HG03039 (cell line): ENCODE data around the gene TAAR1.
"Not testable (repeated sequence)": the region's sequence is repeated elsewhere in the genome, so short reads cannot be mapped to it uniquely, and the experiment has no call there.

Experiments used
- ATAC-seq: cut with Tn5 transposase; IDR thresholded peaks from one replicate; pipeline ENCODE4 v1.9.1; 2021; ENCODE audit warnings: mild to moderate bottlenecking, moderate library complexity; ENCODE audit not compliant: unreplicated experiment

The TAAR1 gene, protein sequence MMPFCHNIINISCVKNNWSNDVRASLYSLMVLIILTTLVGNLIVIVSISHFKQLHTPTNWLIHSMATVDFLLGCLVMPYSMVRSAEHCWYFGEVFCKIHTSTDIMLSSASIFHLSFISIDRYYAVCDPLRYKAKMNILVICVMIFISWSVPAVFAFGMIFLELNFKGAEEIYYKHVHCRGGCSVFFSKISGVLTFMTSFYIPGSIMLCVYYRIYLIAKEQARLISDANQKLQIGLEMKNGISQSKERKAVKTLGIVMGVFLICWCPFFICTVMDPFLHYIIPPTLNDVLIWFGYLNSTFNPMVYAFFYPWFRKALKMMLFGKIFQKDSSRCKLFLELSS

DNA sequence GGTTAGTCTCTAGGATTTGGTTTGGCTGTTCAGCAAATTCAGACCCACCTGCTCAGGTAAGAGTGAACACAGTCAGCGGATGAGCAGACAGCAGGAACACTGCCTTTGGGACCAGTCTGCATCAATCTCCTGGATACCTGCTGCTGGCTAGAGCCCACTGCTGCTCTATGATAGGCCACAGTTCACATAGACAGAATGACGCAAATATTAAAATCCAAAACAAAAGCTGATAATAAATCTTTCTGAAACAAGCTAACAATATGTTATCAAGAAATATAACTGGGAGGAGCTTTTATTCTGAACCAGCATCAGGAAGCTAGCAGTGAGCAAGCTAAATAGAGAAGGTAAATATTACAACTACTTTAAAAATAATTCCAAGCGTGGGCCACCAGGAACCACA lies at the start of gene TAAR1:
Gene TAAR1, minus strand, starts transcription at position 101 of the 400 bp plus-strand sequence. CDS start 13,179 bp downstream, outside the sequence.
- ATAC-seq: no peak

DNA sequence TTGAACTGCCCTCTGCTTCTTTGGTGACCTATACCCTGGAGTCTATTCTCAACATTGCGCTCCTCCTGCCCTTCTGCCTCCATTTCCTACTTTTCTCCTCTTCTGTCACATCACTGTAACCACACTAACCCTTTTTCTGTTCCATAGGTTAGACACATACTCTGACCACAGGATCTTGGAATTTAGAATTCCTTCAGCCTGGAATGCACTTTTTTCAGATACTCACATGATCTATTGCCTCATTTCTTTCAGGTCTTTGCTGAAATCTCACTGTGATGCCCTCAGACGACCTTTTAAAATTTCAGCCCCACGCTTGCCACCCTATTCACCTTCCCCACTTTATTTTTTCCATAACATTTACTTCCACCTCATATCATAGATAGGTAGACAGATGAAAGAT lies 49.8 kb upstream of the TAAR1 start:
- no peak for ATAC-seq

DNA sequence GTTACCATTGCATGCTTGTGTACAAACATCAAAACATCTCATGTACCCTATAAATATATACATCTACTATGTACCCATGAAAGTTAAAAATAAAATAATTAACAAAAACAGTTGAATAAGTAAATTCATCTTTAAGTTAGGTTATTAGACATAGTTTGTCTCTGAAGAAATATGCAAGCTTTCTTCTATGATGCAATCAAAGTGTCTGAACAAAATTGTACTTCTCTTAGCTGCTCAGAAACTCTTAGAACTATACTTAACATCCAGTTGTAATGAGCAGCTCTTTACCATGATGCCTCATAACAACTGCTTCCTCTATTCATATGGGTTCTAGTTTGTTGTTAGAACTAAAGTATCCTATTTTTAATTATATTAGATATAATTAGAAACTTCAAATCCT lies 49.0 kb upstream of the TAAR1 start:
- ATAC-seq: no peak

DNA sequence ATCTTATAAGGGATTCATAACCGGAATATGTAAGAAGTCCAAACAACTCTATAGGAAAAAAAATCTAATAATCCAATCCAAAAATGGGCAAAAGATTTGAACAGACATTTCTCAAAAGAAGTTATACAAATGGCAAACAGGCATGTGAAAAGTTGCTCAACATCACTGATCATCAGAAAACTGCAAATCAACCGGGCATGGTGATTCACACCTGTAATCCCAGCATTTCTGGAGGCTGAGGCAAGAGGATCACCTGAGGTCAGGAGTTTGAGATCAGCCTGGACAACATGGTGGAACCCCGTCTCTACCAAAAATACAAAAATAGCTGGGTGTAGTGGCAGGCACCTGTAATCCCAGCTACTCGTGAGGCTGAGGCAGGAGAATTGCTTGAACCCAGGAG lies 47.8 kb upstream of the TAAR1 start:
- ATAC-seq: not testable (repeated sequence)

DNA sequence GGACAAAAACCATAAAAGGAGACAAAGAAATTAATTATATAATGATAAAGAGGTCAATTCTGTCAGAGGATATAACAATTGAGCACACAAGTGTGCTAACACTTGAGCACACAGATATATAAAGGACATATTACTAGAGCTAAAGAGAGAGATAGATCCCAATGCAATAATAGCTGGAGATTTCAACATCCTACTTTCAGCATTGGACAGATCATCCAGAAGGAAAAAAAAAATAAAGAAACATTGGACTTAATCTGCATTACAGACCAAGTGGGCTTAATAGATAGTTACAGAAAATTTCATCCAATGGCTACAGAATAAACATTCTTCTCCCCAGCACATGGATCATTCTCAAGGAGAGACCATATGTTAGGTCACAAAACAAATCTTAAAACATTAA lies 45.0 kb upstream of the TAAR1 start:
- no peak for ATAC-seq

DNA sequence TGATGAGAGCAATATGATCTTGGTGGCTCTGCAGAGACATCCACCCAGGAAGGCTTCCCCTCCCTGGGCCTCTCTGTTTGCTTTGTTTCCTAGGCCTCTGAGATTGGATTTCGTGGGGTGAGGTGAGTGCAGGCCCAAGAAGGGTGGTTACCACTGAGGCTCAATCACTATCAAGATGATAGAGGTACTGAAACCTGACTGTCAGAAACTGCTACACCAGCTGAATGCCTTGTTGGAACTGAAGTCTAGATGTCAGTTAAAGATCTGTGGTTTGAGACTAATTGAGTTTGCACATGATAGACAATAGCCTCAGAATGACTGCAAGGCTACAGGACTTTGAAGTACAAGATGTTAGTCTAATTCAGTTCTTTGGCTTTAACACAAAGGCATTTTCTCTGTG lies 39.6 kb upstream of the TAAR1 start:
- ATAC-seq: peak; percentile 65

DNA sequence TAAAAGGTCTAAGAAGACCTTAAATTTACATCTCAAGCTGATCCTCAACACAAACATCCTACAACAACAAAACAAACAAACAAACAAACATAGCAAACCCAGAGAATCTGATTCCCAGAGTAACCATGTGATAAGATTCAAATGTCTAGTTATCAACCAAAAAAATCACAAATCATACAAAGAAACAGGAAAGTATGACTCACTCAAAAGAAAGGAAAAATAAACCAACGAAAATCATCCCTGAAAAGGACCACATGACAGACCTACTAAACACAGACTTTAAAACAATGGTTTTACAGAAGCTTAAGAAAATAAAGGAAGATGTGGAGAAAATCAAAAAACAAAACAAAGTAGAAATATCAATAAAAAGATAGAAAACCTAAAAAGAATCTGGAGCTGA lies 36.8 kb upstream of the TAAR1 start:
- ATAC-seq: no peak

DNA sequence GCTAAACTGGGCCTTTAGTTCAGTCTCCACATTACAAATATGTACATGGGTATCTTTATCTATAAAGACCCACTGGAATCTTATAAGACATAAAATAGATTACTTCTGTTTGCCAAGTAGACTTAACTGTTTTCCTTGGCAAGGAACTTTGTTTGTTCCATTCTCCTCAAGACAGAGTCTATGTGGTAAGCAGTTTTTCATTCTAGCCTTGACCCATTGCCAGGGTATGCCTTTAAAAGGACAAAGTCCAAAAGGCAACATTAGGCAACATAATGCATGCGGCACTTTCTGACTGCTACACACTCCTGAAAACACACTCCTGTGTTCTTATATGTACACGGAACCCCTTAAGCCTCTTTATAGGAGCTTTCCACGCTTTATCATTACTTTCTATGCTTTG lies 34.5 kb upstream of the TAAR1 start:
- no peak for ATAC-seq

DNA sequence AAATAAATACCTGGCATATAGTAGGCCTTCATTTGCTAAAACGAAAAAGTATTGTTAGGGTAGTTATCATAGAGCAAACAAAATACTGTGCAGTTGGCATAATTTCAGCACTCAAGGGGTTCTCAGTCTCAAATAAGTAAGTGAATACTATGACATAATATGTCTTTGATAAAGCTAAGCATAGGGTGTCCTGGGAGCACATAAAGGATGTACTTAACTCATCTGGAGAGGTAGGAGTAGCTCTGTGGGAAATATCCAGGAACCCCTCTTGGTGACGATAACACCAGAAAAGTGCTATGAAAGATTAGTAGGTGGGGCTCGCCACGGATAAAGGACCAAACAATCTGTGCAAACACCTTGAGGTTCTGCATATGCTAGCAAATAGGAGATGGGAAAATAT lies 31.7 kb upstream of the TAAR1 start:
- ATAC-seq: no peak

DNA sequence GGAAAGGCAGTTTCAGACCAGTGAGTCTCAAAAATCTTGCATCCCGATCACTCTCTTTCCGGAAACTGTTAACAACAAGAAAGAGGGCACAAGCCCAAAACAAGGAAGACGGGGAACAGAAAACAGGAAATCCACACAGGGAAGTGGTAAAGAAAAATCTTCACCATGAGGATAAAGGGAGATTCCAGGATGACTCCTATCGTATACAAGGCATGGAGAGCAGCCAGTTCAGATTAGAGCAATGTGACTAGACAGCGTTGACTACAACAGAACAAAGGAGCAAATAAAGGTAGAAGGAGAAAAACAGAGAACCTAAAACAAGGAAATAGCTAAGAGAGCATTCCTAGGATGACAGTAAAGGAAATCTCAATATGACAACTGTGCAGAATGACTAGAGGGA lies 28.3 kb upstream of the TAAR1 start:
- no peak for ATAC-seq

DNA sequence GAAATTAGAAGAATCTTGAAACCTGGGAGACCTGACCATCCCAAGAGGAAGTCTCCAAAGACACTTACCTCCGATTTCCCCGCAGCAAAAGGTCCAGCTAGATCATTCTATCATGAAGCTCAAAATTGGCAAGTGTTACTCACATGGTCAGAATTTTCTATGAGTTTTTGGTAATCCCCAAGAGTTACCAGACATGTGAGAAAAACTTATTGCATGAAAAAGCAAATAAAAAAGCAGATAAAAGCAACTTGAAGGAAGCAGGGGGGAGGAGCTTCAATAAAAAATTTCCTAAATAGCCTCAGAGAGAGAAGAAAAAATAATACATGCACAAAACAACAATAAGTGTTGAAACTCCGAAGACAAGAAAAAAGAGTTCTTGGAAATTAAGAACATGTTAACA lies 27.5 kb upstream of the TAAR1 start:
- no peak for ATAC-seq

DNA sequence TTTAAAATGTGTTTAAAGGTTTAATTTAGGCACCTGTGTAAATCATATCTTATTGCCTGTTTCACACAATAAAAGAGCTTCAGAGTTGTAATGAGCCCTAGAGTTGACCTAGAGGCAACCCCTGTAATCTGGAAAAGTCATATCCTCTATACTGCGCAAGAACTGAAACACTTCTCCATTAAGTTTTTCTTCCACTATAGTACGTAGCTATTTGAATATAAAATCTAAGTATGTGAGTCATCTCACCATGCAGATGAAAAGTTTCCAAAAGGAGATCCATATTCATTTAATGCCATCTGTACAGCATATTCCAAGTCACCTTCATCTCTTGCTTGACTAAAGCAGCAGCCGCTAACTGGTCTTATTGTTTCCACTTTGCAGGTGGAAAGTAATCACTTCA lies 26.0 kb upstream of the TAAR1 start:
- ATAC-seq: no peak

DNA sequence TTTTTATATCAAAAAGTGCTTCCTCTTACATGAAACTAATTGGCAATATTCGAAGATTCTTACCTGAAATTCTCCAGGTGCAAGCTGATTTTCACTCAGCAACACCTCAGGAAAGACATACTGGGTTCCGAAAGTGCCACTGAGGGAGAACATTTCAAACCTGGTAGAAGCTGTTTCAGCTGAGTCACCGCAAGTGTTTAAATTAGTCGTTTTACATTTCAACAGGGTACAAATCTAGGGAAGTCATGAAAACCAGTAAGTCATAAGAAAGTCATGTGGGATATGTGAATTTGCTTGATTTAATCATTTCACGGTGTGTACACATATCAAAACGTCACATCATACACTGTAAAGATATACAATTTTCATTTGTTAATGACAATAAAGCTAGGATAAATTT lies 25.3 kb upstream of the TAAR1 start:
- no peak for ATAC-seq

DNA sequence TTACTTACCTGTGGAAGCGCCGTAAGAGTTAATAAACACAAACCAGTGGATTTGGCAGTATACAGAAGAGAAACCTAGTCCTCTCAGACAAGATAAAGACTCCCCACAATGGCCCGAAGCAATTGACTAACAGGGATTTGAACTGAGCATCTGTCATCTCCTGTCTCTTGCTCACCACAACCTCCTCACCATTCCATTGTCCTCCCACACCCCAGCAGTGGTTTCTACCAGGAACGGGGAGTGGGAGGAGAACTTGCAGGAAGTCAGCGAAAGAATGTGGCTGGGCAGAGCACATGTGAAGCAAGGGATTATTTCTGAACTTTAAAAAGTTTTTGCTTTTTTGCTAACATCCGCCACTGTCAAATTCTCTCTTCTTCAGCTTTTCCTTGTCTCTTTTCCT lies 24.6 kb upstream of the TAAR1 start:
- ATAC-seq: no peak

DNA sequence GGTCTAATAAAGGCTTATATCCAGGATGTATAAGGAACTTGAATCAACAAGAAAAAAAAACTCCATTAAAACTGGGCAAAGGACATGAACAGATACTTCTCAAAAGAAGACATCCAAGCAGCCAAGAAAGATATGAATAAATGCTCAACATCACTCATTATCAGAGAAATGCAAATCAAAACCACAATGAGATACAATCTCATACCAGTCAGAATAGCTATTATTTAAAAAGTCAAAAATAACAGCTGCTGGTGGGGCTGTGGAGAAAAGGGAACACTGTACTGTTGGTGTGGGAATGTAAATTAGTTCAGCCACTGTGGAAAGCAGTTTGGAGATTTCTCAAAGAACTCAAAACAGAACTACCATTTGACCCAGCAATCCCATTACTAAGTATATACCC lies 20.1 kb upstream of the TAAR1 start:
- ATAC-seq: not testable (repeated sequence)

DNA sequence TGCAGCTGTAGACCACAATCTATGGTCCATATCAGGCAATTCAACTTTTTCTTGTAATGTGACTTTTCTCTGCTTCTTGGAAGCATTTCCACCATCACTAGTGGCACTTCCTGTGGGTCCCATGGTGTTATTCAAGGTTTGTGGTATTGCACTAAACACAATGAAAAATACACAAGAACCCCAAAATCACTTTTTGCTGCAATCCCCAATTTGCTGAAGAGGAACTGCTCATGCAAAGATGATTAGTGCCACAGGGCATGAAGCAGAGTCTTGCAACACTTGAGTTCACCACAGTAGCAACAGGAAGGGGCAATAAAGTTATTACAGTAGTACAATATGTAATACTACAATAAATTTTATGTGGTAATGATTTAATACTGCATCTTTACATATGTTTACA lies 16.8 kb upstream of the TAAR1 start:
- ATAC-seq: no peak

DNA sequence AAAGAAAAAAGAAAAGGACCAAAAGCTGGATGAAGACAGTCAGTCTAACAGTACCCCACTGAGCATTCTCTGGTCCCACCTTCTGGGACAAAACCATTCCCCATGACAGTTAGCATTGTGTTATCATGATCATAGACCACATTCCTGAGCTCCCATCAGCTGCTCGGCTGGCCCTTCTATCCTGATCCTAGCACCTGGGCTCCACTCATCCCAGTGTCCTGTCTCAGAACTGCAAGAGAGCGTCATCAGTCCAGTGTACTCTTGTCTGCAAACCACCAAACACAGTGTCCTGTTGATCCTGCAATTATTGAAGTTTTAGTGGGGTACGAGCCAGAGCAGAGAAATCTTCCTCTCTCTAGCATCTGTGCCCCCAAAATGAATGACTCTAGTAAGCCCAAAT lies 16.0 kb upstream of the TAAR1 start:
- no peak for ATAC-seq

DNA sequence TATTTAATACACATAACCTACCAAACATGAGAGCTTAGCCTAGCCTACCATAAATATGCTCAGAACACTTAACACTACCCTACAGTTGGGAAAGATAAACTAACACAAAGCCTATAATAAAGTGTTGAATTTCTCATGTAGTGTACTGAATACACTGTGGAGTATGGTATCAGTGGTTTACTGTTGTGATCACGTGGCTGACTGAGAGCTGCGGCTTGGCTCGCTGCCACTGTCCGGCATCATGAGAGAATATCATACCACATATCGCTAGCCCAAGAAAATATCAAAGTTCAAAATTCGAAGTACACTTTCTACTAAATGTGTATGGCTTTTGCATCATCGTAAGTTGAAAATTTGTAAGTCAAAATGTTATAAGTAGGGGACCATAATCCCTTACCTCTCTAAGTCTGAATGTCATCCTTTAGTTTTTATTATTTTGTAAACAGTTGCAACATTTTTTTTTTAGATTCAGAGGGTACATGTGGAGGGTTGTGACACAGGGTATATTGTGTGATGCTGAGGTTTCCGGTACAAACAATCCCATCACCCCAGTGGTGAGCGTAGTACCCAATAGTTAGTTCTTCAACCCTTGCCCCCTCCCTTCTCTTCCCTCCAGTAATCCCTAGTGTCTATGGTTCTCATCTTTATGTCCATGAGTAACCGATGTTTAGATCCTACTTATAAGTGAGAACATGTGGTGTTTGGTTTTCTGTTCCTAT lies 14.6 kb upstream of the TAAR1 start:
- no peak for ATAC-seq

DNA sequence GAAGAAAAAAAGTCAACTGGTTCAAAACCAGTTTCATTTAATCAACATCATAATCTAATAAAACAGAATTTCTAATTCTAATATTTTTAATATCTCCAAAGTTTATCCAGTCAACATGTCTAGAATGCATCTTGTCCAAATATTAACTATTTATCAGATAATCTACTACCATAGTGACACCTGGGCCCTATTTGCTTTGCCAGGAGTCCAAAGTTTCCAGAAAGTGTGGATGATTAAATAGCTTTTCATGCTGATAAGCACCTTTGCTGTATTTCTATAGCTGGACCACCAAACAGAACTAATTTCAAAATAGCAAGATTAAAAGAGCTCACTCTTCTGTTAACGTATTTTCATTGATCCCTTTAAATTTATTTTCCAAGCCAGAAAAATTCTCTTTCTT lies 12.3 kb upstream of the TAAR1 start:
- no peak for ATAC-seq

DNA sequence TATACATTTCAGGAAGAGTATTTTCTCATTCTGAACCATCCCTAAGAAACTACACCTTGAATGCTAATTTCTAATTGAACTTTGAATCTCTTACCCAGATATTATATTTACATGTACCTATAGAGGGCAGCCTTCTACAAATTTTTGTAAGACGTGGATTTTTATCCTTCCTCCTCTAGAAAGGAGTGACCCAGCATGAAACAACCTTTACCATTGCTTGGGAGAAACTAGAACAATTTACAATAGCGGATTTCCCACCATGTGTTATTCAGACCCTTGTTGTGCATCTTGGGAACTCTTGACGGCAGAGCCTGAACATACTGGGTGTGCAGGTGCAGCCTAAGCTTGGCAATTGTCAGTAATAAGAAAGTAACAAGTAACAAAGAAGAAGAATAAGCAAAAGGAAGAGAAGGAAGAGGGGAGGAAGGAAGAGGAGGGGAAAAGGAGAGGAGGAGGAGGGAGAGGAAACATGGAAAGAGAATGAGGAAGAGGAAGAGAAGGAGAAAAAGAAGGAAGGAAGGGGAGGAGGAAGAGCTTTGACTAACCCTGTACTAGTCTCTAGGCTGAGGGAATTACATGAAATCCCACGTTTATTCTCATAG lies 10.8 kb upstream of the TAAR1 start:
- ATAC-seq: no peak

DNA sequence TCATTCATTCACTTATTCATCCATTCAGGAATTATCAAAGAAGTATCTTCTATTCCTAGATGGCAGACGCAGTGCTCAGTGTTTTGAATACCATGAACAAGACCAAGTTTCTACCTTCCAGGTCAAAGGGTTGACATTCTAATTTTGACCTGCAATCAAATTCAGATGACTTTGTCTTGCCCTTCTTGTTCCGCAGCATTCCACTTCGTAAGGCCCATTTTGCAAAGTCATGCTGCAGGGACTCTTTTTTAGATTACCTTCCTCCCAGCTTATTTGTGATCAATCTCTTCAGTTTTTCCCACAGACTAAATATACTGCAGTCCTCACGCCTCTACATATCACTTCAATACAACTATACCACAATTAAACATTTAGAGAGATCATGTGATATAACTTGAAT lies 7.1 kb upstream of the TAAR1 start:
- ATAC-seq: no peak

DNA sequence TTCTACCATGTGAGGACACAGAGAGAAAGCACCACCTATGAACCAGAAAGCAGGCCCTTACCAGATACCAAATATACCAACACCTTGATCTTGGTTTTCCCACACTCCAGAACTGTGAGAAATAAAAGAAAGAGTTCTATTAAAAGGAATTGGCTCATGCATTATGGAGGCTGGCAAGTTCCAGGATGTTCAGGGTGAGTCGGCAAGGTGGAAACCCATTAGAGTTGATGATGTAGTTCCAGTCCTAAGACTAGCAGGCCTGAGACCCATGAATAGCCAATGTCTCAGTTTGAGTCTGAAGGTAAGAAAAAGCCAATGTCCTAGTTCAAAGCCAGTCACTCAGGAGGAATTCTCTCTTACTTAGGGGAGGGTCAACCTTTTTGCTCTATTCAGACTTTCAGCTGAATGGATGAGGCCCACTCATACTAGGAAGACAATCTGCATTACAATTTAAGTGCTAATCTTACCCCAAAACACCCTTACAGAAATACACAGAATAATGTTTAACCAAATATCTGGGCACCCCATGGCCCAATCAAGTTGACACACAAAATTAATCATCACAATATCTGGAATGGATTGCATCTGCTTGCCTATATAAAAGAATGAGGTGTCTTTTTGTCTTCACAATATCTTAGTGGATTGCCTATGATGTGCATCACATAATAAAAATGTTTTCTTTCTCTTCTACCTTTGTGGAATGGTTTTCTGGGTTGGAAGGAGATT lies 5.5 kb upstream of the TAAR1 start:
- ATAC-seq: no peak
